Hepatocyte (in vitro differentiated cells): Measurements from ENCODE around the gene RHOT2.

ENCODE experiments used
- EZH2phosphoT487 ChIP-seq: fragments of 200-600 bp; sonication (generic); IDR thresholded peaks from one replicate; pipeline ENCODE4 v1.6.1; 2018; ENCODE audit warnings: antibody characterized with exemption, mild to moderate bottlenecking, low read depth, moderate library complexity; ENCODE audit not compliant: unreplicated experiment, severe bottlenecking
- TF ChIP-seq, protein P1 (sequence below): fragments of 200-600 bp; sonication (generic); IDR thresholded peaks from 2 replicates; pipeline ENCODE4 v1.5.1; 2016; ENCODE audit warnings: antibody characterized with exemption, mild to moderate bottlenecking; ENCODE audit not compliant: poor library complexity

DNA sequence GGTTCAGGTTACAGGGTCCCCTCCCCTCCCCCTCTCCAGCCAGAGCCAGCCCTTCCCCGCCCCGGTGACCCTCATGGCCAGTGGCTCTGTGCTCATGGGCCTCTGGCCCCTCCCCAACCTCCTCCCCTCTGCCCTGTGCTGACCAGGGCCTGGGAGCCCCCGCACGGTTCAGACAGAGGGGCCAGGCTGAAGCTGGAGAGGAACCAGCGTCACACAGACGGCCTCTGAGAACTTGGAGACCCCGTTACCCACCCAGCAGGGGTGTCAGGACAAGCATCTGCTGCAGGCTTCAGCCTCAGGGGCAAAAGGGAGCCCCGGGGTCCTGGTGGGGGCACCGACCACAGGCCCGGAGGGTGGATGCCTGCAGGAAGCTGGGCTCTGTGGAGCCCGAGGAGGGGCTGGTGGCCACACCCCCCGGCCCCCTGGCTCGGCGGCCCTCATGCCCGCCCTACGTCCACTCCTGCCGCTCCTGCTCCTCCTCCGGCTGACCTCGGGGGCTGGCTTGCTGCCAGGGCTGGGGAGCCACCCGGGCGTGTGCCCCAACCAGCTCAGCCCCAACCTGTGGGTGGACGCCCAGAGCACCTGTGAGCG is 37.0 kb upstream of the RHOT2 start, which contains the start of gene WFIKKN1:
- TF ChIP-seq, protein P1, sequence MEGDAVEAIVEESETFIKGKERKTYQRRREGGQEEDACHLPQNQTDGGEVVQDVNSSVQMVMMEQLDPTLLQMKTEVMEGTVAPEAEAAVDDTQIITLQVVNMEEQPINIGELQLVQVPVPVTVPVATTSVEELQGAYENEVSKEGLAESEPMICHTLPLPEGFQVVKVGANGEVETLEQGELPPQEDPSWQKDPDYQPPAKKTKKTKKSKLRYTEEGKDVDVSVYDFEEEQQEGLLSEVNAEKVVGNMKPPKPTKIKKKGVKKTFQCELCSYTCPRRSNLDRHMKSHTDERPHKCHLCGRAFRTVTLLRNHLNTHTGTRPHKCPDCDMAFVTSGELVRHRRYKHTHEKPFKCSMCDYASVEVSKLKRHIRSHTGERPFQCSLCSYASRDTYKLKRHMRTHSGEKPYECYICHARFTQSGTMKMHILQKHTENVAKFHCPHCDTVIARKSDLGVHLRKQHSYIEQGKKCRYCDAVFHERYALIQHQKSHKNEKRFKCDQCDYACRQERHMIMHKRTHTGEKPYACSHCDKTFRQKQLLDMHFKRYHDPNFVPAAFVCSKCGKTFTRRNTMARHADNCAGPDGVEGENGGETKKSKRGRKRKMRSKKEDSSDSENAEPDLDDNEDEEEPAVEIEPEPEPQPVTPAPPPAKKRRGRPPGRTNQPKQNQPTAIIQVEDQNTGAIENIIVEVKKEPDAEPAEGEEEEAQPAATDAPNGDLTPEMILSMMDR = no peak
- no peak for TF ChIP-seq EZH2phosphoT487
